ENCODE data around the gene PACS1.
"Not testable (repeated sequence)": the region's sequence is repeated elsewhere in the genome, so short reads cannot be mapped to it uniquely, and the experiment has no call there.

PACS1 gene

GRCh38 chr11:66069715-66070603 lies at the start of gene PACS1:
TSS of gene PACS1 (plus strand) at chr11:66070272. CDS start at chr11:66070487, 215 bp downstream.
- peak in 52 of 58 donors; percentile 28 to 92 (median 66) for DNase-seq

DNA sequence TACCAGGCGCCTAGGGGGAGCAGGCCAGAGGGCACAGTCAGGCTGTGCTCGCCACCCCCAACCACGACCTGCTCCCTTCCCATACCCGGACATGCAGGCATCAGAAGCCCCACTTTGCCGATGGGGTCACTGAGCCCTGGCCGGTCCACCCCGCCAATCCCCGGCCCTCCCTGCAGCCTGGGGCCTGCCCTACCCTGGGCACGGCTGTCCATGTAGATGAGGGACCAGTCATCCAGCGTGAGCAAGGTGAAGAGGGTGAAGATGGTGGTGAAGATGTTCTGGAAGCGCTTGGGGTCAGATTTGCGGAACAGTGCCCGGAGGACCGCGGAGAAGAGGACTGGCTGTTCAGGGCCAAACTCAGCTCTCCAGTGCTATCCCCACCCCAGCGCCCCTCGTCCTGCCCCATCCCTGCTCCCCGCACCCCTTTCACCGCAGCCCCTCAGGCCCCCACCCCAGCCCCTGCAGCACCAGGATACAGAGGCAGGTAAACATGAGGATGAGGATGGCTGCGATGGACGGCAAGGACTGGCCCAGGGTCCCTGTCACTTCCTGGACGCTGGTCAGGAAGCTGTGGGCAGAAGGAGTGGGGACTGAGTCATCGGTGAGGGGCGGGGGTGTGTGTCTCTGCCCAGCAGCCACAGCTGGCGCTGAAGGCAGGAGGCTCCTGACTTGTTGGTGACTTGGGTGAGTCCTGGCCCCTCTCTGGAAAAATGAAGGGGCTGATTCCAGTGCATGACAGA lies 49.3 kb upstream of the PACS1 start:
- no peak for DNase-seq

GRCh38 chr11:66022401-66023185 lies 47.5 kb upstream of the PACS1 start:
- DNase-seq = peak in 45 of 58 donors; percentile 2 to 74 (median 17)

DNA sequence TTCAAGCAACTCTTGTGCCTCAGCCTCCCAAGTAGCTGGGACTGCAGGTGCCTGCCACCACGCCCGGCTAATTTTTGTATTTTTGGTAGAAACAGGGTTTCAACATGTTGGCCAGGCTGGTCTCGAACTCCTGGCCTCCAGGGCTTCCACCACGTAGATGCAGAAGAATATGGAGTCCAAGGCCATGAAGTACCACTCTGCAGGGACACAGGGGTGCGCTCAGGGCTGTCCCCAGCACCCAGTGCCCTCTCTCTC lies 47.0 kb upstream of the PACS1 start:
- DNase-seq = not testable (repeated sequence)

- DNase-seq = no peak
These were observed 44.0 kb upstream of the PACS1 start, which contains the start of gene CATSPER1 for GRCh38 chr11:66026017-66026529. TSS of gene CATSPER1 (minus strand) at chr11:66026479. CDS start at chr11:66026379, 100 bp downstream.

DNA sequence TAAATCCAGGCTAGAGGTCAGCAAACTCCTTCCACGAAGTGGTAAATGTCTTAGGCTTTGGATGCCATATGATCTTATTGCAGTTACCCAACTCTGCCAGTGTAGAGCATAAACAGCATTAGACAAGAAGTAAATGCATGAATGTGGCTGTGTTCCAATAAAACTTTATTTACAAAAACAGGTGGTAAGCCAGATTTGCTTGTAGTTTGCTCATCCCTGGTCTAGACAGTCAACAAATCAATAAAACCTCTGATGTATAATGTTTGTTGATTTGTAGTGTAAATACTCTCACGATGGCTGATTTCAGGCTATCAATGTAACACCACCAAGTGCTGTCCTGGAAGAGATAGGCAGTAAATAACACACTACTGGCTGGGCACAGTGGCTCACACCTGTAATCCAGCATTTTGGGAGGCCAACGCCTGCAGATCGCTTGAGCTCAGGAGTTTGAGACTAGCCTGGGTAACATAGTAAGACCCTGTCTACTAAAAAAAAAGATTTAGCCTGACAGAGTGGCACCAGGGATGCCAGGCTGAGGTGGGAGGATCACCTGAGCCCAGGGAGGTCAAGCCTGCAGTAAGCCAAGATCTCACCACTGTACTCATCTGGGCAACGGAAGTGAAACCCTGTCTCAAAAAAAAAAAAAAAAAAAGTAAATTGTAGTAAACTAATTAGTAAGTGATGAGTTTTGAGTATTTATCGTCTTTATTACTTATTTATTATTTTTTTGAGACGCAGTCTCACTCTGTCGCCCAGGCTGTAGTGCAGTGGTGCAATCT lies 36.9 kb upstream of the PACS1 start:
- no peak for DNase-seq

GRCh38 chr11:66035653-66036333 lies 34.3 kb upstream of the PACS1 start:
- no peak for DNase-seq

- no peak for DNase-seq
These were observed 33.8 kb upstream of the PACS1 start for GRCh38 chr11:66036334-66036710.

GRCh38 chr11:66037327-66037726 lies 32.7 kb upstream of the PACS1 start:
- DNase-seq = no peak

DNA sequence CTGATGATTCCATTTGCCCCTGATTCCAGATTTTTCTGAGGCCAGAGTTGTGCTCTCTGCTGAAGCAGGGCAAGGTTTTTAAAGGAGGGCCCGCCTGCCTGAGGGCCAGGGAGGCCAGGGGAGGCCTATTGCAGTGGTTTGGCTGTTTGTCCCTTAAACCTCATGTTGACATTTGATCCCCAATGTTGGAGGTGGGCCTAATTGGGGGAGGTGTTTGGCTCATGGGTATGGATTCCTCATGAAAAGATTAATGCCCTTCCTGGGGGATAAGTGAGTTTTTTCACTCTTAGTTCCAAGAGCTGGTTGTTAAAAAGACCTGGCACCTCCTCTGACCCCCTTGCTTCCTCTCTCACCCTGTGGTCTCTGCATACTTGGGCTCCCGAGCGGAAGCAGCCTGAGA lies 30.3 kb upstream of the PACS1 start:
- no peak for DNase-seq

- no peak for DNase-seq
These were observed 27.7 kb upstream of the PACS1 start for GRCh38 chr11:66042227-66042995.

DNA sequence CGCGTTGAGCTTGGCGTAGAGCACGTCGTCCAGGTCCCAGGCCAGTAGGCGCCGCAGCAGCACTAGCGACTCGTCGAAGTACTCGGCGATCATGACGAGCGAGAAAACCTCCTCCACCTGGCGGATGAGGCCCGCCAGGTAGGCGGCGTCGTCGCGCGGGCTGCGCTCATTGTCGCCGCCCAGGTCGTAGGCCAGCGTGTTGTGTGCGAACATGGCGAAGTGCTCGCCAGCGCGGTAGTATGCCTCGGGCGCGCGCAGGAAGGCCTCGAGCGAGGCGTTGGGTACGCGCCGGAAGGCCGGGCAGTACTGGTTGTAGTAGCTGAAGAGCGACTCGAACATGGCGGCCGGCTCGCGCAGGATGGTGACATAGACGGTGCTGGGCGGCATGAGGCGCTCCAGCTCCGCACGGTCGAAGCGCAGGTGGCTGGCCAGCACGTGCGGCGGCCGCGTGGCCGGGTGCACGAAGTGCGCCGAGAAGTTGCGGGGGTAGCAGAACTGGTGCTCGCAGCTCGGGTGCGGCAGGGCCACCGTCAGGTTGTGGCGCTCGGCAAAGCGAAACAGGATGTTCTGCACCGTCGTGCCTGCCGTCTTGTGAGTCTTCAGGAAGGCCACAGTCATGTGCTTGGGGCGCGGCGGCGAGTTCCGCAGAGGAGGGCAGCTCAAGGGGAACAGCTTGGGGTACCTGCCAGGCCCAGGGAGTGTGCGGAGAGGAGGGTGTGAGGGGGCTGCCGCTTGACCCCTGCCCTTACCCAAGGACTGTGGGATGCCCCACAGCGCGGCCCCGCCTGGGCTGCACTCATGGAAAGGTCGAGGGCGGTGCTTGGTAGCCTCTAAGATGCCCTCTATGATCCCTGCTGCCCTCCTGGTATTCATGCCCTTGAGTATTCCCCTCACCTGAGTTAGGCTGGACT lies 26.8 kb upstream of the PACS1 start:
- DNase-seq = no peak

GRCh38 chr11:66044757-66045156 lies 25.3 kb upstream of the PACS1 start:
- no peak for DNase-seq

DNA sequence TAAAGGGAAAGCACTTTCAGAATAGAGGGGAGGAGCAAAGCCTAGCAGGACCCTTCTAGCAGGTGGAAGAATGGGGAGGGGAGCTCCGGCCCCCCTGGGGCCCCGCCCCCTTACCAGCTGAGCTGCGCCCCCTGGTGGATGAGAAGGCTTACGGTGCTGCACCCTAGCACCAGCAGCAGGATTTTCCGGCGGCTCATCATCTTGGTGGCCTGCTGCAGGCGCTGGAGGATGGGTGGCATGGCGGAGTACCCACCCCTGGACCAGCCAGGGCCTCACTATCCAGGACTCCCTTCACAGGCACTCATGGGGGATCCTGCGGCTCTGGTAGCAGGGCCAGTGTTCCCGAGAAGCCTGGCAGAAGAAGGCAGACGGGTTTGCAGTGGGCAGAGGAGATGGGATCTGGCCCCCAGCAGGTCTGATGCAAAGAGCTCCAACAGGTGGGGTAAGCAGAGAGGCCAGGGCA lies 24.9 kb upstream of the PACS1 start:
- peak in 54 of 58 donors; percentile 16 to 86 (median 58) for DNase-seq

DNA sequence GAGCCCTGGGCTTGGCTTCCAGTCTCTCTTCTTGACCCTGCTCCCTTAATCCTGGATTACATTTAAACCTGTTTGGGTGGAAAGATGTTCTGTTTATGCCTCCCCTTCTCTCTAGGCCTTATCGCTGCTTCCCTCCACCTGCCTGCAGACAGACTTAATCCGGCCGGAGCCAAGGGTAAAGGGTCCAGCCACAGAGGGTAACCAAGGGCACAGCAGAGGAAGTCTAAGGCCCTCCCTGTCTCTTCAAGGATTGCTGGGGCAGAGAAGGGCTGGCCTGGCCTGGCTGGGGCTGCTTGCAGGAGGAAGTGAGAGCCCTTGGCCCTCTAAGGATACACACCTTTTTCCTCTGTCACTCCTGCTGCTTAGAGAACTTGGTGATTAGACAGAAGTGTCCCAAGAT lies 23.2 kb upstream of the PACS1 start:
- DNase-seq = no peak

- no peak for DNase-seq
These were observed 22.3 kb upstream of the PACS1 start for GRCh38 chr11:66047541-66048365.

Measured in anterior cingulate cortex (tissue), 58 donors.